ENCODE measurements around the gene TBCK. TPM values are rescaled to one million over a fixed set of nuclear protein-coding genes. Genes with fewer than 3 reads are reported as not detected.

The TBCK gene
- total and polyA plus RNA-seq, 2 experiments from 2014 or later, result 13.9 to 28.9 TPM

DNA sequence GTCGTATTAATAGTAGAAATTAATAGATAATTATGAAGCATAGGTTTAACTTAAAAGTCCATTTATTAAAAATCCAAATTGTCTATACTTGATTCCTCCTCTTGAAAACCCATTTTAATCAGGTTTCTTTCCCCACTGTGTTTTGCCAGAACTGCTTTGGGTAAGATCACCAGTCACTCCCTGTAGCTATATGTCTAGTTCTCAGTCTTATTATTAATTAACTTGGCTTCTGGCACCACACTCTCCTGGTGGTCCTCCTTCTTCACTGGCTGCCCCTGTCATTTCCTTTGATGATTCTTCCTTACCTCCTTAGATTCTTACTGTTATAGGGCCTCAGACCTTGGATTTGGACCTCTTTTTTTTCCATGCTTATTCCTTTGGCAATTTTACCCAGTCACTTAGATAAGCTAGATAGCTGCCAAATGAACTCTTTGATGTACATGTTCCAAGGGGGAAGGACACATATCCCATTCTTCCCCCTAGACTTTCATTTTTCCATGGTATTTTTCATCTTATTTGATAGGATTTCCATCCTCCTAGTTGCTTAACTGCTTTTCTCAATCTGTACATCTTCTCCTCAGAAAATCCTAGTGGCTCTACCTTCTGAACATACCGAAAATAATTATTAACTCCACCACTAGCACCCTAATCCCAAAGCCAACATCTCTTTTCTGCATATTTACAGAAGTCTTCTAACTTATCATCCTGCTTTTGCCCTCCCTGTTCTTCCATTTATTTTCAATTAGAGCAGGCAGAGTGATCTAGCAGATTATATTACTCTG, 28.0 kb upstream of the TBCK start:
- no peak overlapping the region for H3K4me2 ChIP-seq
- no peaks in the 10 kb centered on the region for H3K9me3 Mint-ChIP-seq
- no peaks in the 10 kb centered on the region for H3K27me3 Mint-ChIP-seq (ENCODE audit: insufficient read depth, low read depth, poor library complexity)
- H3K79me2 ChIP-seq (replicated peaks; ENCODE audit: insufficient read depth), result peaks cover 29% of the 10 kb centered on the region
- H3F3A ChIP-seq (replicated peaks; ENCODE audit: low read depth), result no peaks in the 10 kb centered on the region
- peaks cover 4% of the 10 kb centered on the region; the same call in 1 of the 2 replicates for H3K4me1 ChIP-seq (ENCODE audit: insufficient read depth)
- peaks cover 12% of the 10 kb centered on the region for H3K36me3 Mint-ChIP-seq (ENCODE audit: low read depth)
- no peak overlapping the region for H3K27ac ChIP-seq (ENCODE audit: low read depth)
- H3K4me3 ChIP-seq, result no peak overlapping the region
- no peak overlapping the region for H2AFZ ChIP-seq
- TF ChIP-seq ZNF331 (CRISPR knock-in tag; IDR thresholded peaks at IDR 0.05; ENCODE audit: low read depth) (no peak), CREB1 (CRISPR knock-in tag; IDR thresholded peaks at IDR 0.05; ENCODE audit: low read depth) (no peak), ZNF114 (CRISPR knock-in tag; IDR thresholded peaks at IDR 0.05) (no peak), EZH2phosphoT487 (IDR thresholded peaks at IDR 0.05; ENCODE audit: unreplicated experiment) (no peak)
- TF ChIP-seq, protein P1, sequence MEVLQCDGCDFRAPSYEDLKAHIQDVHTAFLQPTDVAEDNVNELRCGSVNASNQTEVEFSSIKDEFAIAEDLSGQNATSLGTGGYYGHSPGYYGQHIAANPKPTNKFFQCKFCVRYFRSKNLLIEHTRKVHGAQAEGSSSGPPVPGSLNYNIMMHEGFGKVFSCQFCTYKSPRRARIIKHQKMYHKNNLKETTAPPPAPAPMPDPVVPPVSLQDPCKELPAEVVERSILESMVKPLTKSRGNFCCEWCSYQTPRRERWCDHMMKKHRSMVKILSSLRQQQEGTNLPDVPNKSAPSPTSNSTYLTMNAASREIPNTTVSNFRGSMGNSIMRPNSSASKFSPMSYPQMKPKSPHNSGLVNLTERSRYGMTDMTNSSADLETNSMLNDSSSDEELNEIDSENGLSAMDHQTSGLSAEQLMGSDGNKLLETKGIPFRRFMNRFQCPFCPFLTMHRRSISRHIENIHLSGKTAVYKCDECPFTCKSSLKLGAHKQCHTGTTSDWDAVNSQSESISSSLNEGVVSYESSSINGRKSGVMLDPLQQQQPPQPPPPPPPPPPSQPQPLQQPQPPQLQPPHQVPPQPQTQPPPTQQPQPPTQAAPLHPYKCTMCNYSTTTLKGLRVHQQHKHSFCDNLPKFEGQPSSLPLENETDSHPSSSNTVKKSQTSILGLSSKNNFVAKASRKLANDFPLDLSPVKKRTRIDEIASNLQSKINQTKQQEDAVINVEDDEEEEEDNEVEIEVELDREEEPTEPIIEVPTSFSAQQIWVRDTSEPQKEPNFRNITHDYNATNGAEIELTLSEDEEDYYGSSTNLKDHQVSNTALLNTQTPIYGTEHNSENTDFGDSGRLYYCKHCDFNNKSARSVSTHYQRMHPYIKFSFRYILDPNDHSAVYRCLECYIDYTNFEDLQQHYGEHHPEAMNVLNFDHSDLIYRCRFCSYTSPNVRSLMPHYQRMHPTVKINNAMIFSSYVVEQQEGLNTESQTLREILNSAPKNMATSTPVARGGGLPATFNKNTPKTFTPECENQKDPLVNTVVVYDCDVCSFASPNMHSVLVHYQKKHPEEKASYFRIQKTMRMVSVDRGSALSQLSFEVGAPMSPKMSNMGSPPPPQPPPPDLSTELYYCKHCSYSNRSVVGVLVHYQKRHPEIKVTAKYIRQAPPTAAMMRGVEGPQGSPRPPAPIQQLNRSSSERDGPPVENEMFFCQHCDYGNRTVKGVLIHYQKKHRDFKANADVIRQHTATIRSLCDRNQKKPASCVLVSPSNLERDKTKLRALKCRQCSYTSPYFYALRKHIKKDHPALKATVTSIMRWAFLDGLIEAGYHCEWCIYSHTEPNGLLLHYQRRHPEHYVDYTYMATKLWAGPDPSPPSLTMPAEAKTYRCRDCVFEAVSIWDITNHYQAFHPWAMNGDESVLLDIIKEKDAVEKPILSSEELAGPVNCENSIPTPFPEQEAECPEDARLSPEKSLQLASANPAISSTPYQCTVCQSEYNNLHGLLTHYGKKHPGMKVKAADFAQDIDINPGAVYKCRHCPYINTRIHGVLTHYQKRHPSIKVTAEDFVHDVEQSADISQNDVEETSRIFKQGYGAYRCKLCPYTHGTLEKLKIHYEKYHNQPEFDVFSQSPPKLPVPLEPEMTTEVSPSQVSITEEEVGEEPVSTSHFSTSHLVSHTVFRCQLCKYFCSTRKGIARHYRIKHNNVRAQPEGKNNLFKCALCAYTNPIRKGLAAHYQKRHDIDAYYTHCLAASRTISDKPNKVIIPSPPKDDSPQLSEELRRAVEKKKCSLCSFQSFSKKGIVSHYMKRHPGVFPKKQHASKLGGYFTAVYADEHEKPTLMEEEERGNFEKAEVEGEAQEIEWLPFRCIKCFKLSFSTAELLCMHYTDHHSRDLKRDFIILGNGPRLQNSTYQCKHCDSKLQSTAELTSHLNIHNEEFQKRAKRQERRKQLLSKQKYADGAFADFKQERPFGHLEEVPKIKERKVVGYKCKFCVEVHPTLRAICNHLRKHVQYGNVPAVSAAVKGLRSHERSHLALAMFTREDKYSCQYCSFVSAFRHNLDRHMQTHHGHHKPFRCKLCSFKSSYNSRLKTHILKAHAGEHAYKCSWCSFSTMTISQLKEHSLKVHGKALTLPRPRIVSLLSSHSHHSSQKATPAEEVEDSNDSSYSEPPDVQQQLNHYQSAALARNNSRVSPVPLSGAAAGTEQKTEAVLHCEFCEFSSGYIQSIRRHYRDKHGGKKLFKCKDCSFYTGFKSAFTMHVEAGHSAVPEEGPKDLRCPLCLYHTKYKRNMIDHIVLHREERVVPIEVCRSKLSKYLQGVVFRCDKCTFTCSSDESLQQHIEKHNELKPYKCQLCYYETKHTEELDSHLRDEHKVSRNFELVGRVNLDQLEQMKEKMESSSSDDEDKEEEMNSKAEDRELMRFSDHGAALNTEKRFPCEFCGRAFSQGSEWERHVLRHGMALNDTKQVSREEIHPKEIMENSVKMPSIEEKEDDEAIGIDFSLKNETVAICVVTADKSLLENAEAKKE (CRISPR knock-in tag; IDR thresholded peaks at IDR 0.05), result no peak
- H3K27me3 ChIP-seq (ENCODE audit: insufficient read depth), result no peaks in the 10 kb centered on the region
- H4K20me1 ChIP-seq (replicated peaks; ENCODE audit: insufficient read depth), result 0 out of 2 replicates have a peak, but pooled peaks cover 5% of the 10 kb centered on the region
- DNase-seq (ENCODE audit: low spot score) (no peak), ATAC-seq (no peak)
- H3K36me3 ChIP-seq (ENCODE audit: insufficient read depth), result peaks cover 7% of the 10 kb centered on the region; the same call in 1 of the 2 replicates
- no peaks in the 10 kb centered on the region for H3K9me2 ChIP-seq (ENCODE audit: insufficient read depth)
- H3K27ac Mint-ChIP-seq, result peak overlapping the region; percentile 21; the same call in 1 of the 2 replicates
- peaks cover 8% of the 10 kb centered on the region; the same call in 2 of the 3 replicates for H3K4me1 Mint-ChIP-seq
- no peak overlapping the region for H3K4me3 Mint-ChIP-seq

All from GM23338 (cell line).